ENCODE measurements around the gene BTBD19. TPM values are rescaled to one million over a fixed set of nuclear protein-coding genes. Genes with fewer than 3 reads are reported as not detected.

BTBD19 gene
- total and polyA plus RNA-seq, 2 of the 4 experiments (the other 2 are of a cell fraction): 0.90 to 17.2 TPM

- TF ChIP-seq RAD21 (IDR thresholded peaks at IDR 0.05; ENCODE audit: low read length) (no peak), BHLHE40 (IDR thresholded peaks at IDR 0.05; ENCODE audit: low read depth, low read length) (no peak), MAZ (IDR thresholded peaks at IDR 0.05; ENCODE audit: borderline replicate concordance, low read depth, low read length) (no peak)
- TF ChIP-seq, protein P1, sequence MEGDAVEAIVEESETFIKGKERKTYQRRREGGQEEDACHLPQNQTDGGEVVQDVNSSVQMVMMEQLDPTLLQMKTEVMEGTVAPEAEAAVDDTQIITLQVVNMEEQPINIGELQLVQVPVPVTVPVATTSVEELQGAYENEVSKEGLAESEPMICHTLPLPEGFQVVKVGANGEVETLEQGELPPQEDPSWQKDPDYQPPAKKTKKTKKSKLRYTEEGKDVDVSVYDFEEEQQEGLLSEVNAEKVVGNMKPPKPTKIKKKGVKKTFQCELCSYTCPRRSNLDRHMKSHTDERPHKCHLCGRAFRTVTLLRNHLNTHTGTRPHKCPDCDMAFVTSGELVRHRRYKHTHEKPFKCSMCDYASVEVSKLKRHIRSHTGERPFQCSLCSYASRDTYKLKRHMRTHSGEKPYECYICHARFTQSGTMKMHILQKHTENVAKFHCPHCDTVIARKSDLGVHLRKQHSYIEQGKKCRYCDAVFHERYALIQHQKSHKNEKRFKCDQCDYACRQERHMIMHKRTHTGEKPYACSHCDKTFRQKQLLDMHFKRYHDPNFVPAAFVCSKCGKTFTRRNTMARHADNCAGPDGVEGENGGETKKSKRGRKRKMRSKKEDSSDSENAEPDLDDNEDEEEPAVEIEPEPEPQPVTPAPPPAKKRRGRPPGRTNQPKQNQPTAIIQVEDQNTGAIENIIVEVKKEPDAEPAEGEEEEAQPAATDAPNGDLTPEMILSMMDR (conservative IDR thresholded peaks at IDR 0.05; ENCODE audit: low read depth, low read length): no peak
These were observed 5.8 kb upstream of the BTBD19 start (continued) for GRCh38 chr1:44802306-44803061.

Data from IMR-90 (cell line).